GM23338 (cell line): Measurements from ENCODE around the gene FBXO33. TPM values are rescaled to one million over a fixed set of nuclear protein-coding genes. Genes with fewer than 3 reads are reported as not detected.

Experiments used
- ATAC-seq: fragments of 200-7000 bp; cut with Tn5 transposase; 3 replicates; pipeline ENCODE4 v1.9.1; 2020
- DNase-seq: peaks from one replicate; pipeline ENCODE4 v3.0.0-alpha.2; 2015; ENCODE audit warnings: low spot score
- H2AFZ ChIP-seq: fragments of 200-600 bp; sonication (generic); 2 replicates; pipeline ENCODE4 v1.8.0; 2016; ENCODE audit warnings: antibody characterized with exemption, mild to moderate bottlenecking, moderate library complexity
- H3F3A ChIP-seq: fragments of 200-600 bp; sonication (generic); replicated peaks from 2 replicates; pipeline ENCODE4 v1.8.0; 2017; ENCODE audit warnings: antibody characterized with exemption, mixed run types, low read depth
- H3K27ac ChIP-seq: fragments of 200-600 bp; sonication (generic); 2 replicates; pipeline ENCODE4 v1.6.1; 2016; ENCODE audit warnings: low read depth
- H3K27me3 ChIP-seq: fragments of 200-600 bp; sonication (generic); 2 replicates; pipeline ENCODE4 v1.8.0; 2016; ENCODE audit warnings: mild to moderate bottlenecking, mixed run types, moderate library complexity; ENCODE audit not compliant: insufficient read depth
- H3K36me3 ChIP-seq: fragments of 200-600 bp; sonication (generic); 2 replicates; pipeline ENCODE4 v1.8.0; 2016; ENCODE audit warnings: mild to moderate bottlenecking; ENCODE audit not compliant: insufficient read depth
- H3K4me1 ChIP-seq: fragments of 200-600 bp; sonication (generic); 2 replicates; pipeline ENCODE4 v1.8.0; 2016; ENCODE audit warnings: mild to moderate bottlenecking, moderate library complexity; ENCODE audit not compliant: insufficient read depth
- H3K4me2 ChIP-seq: fragments of 200-600 bp; sonication (generic); 2 replicates; pipeline ENCODE4 v1.7.1; 2017; ENCODE audit warnings: mixed run types
- H3K4me3 ChIP-seq: fragments of 200-600 bp; sonication (generic); 2 replicates; pipeline ENCODE4 v1.6.1; 2016; ENCODE audit warnings: mixed run types
- H3K79me2 ChIP-seq: fragments of 200-600 bp; sonication (generic); replicated peaks from 2 replicates; pipeline ENCODE4 v1.8.0; 2017; ENCODE audit warnings: mild to moderate bottlenecking; ENCODE audit not compliant: insufficient read depth
- H3K9me2 ChIP-seq: fragments of 200-600 bp; sonication (generic); 2 replicates; pipeline ENCODE4 v1.8.0; 2017; ENCODE audit not compliant: insufficient read depth
- H4K20me1 ChIP-seq: fragments of 200-600 bp; sonication (generic); replicated peaks from 2 replicates; pipeline ENCODE4 v1.8.0; 2017; ENCODE audit warnings: mild to moderate bottlenecking; ENCODE audit not compliant: insufficient read depth
- H3K27ac Mint-ChIP-seq: 2 replicates; pipeline ENCODE4 v1.8.0; 2020; ENCODE audit warnings: inconsistent platforms, mild to moderate bottlenecking, moderate library complexity, mixed read lengths
- H3K27me3 Mint-ChIP-seq: 3 replicates; pipeline ENCODE4 v1.8.0; 2022; ENCODE audit warnings: low read depth, mild to moderate bottlenecking, moderate library complexity, mixed read lengths, inconsistent platforms; ENCODE audit not compliant: insufficient read depth, poor library complexity
- H3K36me3 Mint-ChIP-seq: 3 replicates; pipeline ENCODE4 v1.8.0; 2021; ENCODE audit warnings: low read depth, mild to moderate bottlenecking, inconsistent platforms, moderate library complexity, mixed read lengths
- H3K4me1 Mint-ChIP-seq: 3 replicates; pipeline ENCODE4 v1.8.0; 2020; ENCODE audit warnings: mild to moderate bottlenecking, inconsistent platforms, mixed read lengths
- H3K4me3 Mint-ChIP-seq: 3 replicates; pipeline ENCODE4 v1.8.0; 2021; ENCODE audit warnings: moderate library complexity, mild to moderate bottlenecking, inconsistent platforms, mixed read lengths
- H3K9me3 Mint-ChIP-seq: 3 replicates; pipeline ENCODE4 v1.8.0; 2020; ENCODE audit warnings: moderate library complexity, mild to moderate bottlenecking, inconsistent platforms, mixed read lengths
- CREB1 ChIP-seq: fragments of 250-450 bp; sonication (Bioruptor Pico); IDR thresholded peaks from 2 replicates; pipeline ENCODE4 v1.5.0; 2020; ENCODE audit warnings: low read depth, mild to moderate bottlenecking, moderate library complexity
- CTCF ChIP-seq, 2 experiments: fragments of 200-600 bp in 1 of 2; sonication (generic) in 1 of 2; conservative IDR thresholded peaks; 2 replicates each; pipeline versions ENCODE4 v1.5.1 to v1.6.1; 2016 to 2017; ENCODE audit warnings: antibody characterized with exemption in 2 of 2, low read depth in 2 of 2, mild to moderate bottlenecking in 2 of 2, moderate library complexity in 1 of 2
- ETS1 ChIP-seq: IDR thresholded peaks from 2 replicates; pipeline ENCODE4 v1.6.1; 2016; ENCODE audit warnings: antibody characterized with exemption
- EZH2 ChIP-seq: fragments of 200-600 bp; sonication (generic); IDR thresholded peaks from one replicate; pipeline ENCODE4 v1.8.0; 2017; ENCODE audit warnings: antibody characterized with exemption, mild to moderate bottlenecking, low read depth; ENCODE audit not compliant: unreplicated experiment
- EZH2phosphoT487 ChIP-seq: fragments of 200-600 bp; sonication (generic); IDR thresholded peaks from one replicate; pipeline ENCODE4 v1.8.1; 2018; ENCODE audit warnings: antibody characterized with exemption; ENCODE audit not compliant: unreplicated experiment
- JUNB ChIP-seq: IDR thresholded peaks from one replicate; pipeline ENCODE4 v1.6.1; 2016; ENCODE audit warnings: antibody characterized with exemption; ENCODE audit not compliant: unreplicated experiment
- NANOG ChIP-seq: IDR thresholded peaks from 2 replicates; pipeline ENCODE4 v1.6.1; 2016; ENCODE audit warnings: antibody characterized with exemption, borderline replicate concordance
- POLR2AphosphoS5 ChIP-seq: IDR thresholded peaks from 2 replicates; pipeline ENCODE4 v1.6.1; 2016; ENCODE audit warnings: antibody characterized with exemption, low read depth
- REST ChIP-seq: IDR thresholded peaks from one replicate; pipeline ENCODE4 v1.6.1; 2018; ENCODE audit warnings: antibody characterized with exemption; ENCODE audit not compliant: unreplicated experiment
- STAT1 ChIP-seq: IDR thresholded peaks from one replicate; pipeline ENCODE4 v1.6.1; 2016; ENCODE audit warnings: antibody characterized with exemption; ENCODE audit not compliant: unreplicated experiment
- ZNF114 ChIP-seq: fragments of 250-450 bp; sonication (Bioruptor Pico); IDR thresholded peaks from 2 replicates; pipeline ENCODE4 v1.5.0; 2020; ENCODE audit warnings: mild to moderate bottlenecking, moderate library complexity
- ZNF331 ChIP-seq: fragments of 250-450 bp; sonication (Bioruptor Pico); IDR thresholded peaks from 2 replicates; pipeline ENCODE4 v1.5.0; 2020; ENCODE audit warnings: low read depth, mild to moderate bottlenecking, moderate library complexity
- ZNF462 ChIP-seq: fragments of 250-450 bp; sonication (Bioruptor Pico); IDR thresholded peaks from 2 replicates; pipeline ENCODE4 v1.5.0; 2020; ENCODE audit warnings: mild to moderate bottlenecking, moderate library complexity
- polyA plus RNA-seq: library from polyadenylated mRNA; unstranded; fragments of >200 nt; fragmentation: Nextera tagmentation; extraction: Ambion mirVana; gene quantifications from 2 replicates; pipeline ENCODE4 v1.2.1, GENCODE V29; 2016
- total RNA-seq: library from RNA; depleted of rRNA; stranded (reverse); fragments of >200 nt; shearing (Covaris generic); gene quantifications from 2 replicates; pipeline ENCODE4 v1.2.3, GENCODE V29; 2014

FBXO33 gene
- total and polyA plus RNA-seq, 2 experiments from 2014 or later, result 6.7 to 13.1 TPM

GRCh38 chr14:39425947-39426346, 6.3 kb downstream of the FBXO33 start:
- no peak for TF ChIP-seq JUNB
- TF ChIP-seq CREB1 (CRISPR knock-in tag), result no peak
- TF ChIP-seq CTCF (conservative IDR thresholded peaks at IDR 0.05; ENCODE audit: low read depth in 2 of 2), result no peak
- TF ChIP-seq STAT1, result no peak
- no peak for TF ChIP-seq POLR2AphosphoS5
- no peak for TF ChIP-seq ZNF331 (CRISPR knock-in tag)
- TF ChIP-seq ZNF462 (CRISPR knock-in tag), result no peak
- no peak for TF ChIP-seq EZH2phosphoT487
- no peak for TF ChIP-seq REST
- TF ChIP-seq ETS1, result no peak
- TF ChIP-seq NANOG, result no peak
- no peak for TF ChIP-seq EZH2
- no peak for TF ChIP-seq ZNF114 (CRISPR knock-in tag)
- H3K27ac ChIP-seq, result no peak overlapping the region
- peaks cover 19% of the 10 kb centered on the region for H3K4me1 ChIP-seq
- no peaks in the 10 kb centered on the region for H3K36me3 ChIP-seq
- no peaks in the 10 kb centered on the region for H3F3A ChIP-seq
- H4K20me1 ChIP-seq, result peaks cover 22% of the 10 kb centered on the region; the same call in 1 of the 2 replicates
- no peak for DNase-seq
- H3K4me3 ChIP-seq, result no peak overlapping the region
- H3K27me3 ChIP-seq, result no peaks in the 10 kb centered on the region
- H2AFZ ChIP-seq, result no peak overlapping the region
- Mint-ChIP-seq H3K27ac (no peak overlapping the region), H3K9me3 (no peaks in the 10 kb centered on the region), H3K4me1 (peaks cover 20% of the 10 kb centered on the region), H3K27me3 (no peaks in the 10 kb centered on the region), H3K36me3 (no peaks in the 10 kb centered on the region), H3K4me3 (no peak overlapping the region)
- peaks cover 71% of the 10 kb centered on the region for H3K79me2 ChIP-seq
- H3K4me2 ChIP-seq, result no peak overlapping the region
- ATAC-seq, result no peak
- H3K9me2 ChIP-seq, result no peaks in the 10 kb centered on the region
